ENCODE results near the gene C3orf85.
"Not testable (repeated sequence)": the region's sequence is repeated elsewhere in the genome, so short reads cannot be mapped to it uniquely, and the experiment has no call there.

C3orf85 gene

DNA sequence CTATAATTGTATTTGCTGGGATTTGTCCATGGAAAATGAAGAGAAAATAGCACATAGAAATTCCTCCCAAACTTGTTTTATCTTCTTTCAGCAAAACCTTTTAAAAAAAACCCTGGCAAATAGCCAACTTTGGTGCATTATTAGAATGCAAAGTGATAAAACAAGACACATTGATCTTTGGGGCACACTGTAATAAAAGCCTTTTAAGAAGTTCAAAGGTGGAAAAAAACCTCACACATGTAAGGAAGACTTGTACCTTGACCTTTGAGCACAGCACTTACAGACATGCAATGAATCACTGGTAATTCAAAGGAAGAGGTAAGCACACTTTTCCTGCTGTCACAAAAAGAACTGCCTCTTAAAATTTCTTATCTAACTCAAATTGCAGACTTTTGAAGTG, 10.6 kb upstream of the C3orf85 start:
- Mint-ChIP-seq H3K36me3 (ENCODE audit: low read depth) (no peaks in the 10 kb centered on the region), H3K4me3 (no peak overlapping the region), H3K27ac (no peak overlapping the region), H3K27me3 (ENCODE audit: low read depth) (peaks cover 2% of the 10 kb centered on the region), H3K4me1 (ENCODE audit: low read depth) (no peaks in the 10 kb centered on the region), H3K9me3 (peaks cover 6% of the 10 kb centered on the region)
- DNase-seq (ENCODE audit: low spot score) = no peak

DNA sequence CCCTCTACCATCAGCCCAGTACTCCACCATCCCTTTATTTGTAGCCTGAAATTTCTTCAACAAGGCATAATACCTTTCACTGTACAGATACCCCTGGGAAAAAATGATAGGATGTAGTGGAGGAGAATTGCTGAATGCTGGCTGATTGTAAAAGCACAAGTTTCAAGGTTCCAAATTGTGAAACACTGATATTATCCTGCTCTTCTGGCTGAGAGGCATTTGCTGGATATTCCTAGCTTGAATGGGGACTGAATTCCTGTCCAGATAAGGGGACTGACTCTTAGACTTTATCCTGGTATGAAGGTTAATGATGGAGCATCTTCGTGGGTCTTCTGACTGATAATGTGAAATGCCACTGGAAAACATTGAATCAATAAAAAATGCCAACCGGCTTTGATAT, 9.0 kb upstream of the C3orf85 start:
- H3K9me3 Mint-ChIP-seq = peaks cover 5% of the 10 kb centered on the region
- peaks cover 2% of the 10 kb centered on the region for H3K27me3 Mint-ChIP-seq (ENCODE audit: low read depth)
- no peak overlapping the region for H3K4me3 Mint-ChIP-seq
- no peak for DNase-seq (ENCODE audit: low spot score)
- H3K4me1 Mint-ChIP-seq (ENCODE audit: low read depth) = no peaks in the 10 kb centered on the region
- H3K27ac Mint-ChIP-seq = no peak overlapping the region
- no peaks in the 10 kb centered on the region for H3K36me3 Mint-ChIP-seq (ENCODE audit: low read depth)

DNA sequence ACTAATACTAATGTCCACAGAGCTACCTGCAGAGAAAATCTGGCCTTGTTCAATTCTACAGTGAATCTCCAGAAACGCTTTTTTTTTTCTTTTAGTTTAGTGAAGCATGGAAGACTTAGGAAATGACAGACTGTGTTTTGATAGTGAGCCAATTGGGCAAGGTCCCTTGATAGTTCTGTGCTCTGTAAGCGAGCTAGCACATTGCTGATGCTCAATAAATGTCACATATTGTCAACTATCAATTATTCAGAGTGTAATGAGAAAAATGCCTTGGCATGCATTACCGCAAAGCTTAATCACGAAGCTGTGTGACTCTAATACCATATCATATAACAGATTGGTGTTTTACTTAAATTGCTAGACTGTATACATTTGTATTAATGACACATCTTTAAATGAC, 5.2 kb upstream of the C3orf85 start:
- Mint-ChIP-seq H3K27me3 (ENCODE audit: low read depth) (peaks cover 2% of the 10 kb centered on the region), H3K36me3 (ENCODE audit: low read depth) (no peaks in the 10 kb centered on the region), H3K27ac (no peak overlapping the region), H3K9me3 (no peaks in the 10 kb centered on the region), H3K4me1 (ENCODE audit: low read depth) (no peaks in the 10 kb centered on the region), H3K4me3 (no peak overlapping the region)
- DNase-seq (ENCODE audit: low spot score) = no peak

DNA sequence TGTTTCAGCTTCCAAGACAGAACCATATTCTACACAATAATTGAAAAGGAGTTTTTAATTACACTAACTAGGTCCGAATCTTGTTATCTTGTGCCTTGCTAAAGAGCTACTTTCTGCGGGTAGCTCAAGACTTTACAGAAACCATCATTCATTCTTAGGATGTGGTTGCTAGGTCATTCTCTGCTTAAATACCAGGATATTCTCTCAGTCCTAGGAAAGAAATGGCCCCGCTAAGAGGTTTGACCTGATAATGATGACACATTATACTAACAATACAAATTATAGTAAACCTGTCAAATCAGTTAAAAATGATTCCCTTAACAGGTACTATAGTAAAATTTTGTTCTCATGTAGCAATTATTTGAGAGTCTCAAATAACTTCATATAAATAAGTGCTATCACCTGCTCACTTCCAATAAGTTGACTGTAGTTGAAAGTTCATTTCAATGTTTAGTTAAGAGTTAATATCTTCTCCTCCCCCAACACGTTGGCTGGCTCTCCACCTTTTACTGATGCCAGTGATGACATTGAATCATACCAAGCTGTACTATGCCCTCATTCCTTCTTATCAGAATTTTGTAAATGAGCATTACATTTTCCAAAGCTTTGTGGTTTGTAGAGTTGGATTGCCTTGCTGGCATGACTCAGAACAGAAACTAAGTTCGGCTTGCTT, 3.6 kb upstream of the C3orf85 start:
- Mint-ChIP-seq H3K36me3 (ENCODE audit: low read depth) (no peaks in the 10 kb centered on the region), H3K27ac (no peak overlapping the region), H3K27me3 (ENCODE audit: low read depth) (peaks cover 2% of the 10 kb centered on the region), H3K4me1 (ENCODE audit: low read depth) (no peaks in the 10 kb centered on the region), H3K9me3 (no peaks in the 10 kb centered on the region), H3K4me3 (no peak overlapping the region)
- DNase-seq (ENCODE audit: low spot score) = no peak

DNA sequence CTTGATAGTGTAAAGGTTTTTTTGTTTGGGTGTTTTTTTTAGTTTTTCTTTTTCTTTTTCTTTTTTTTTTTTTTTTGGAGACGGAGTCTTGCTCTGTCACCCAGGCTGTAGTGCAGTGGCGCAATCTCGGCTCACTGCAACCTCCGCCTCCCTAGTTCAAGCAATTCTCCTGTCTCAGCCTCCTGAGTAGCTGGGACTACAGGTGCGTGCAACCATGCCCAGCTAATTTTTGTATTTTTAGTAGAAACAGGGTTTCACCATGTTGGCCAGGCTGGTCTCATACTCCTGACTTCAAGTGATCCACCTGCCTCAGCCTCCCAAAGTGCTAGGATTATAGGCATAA, 3.1 kb upstream of the C3orf85 start:
- not testable (repeated sequence) for H3K36me3 Mint-ChIP-seq (ENCODE audit: low read depth); H3K4me1 Mint-ChIP-seq (ENCODE audit: low read depth); H3K27me3 Mint-ChIP-seq (ENCODE audit: low read depth); H3K4me3 Mint-ChIP-seq; DNase-seq (ENCODE audit: low spot score); H3K9me3 Mint-ChIP-seq; H3K27ac Mint-ChIP-seq

DNA sequence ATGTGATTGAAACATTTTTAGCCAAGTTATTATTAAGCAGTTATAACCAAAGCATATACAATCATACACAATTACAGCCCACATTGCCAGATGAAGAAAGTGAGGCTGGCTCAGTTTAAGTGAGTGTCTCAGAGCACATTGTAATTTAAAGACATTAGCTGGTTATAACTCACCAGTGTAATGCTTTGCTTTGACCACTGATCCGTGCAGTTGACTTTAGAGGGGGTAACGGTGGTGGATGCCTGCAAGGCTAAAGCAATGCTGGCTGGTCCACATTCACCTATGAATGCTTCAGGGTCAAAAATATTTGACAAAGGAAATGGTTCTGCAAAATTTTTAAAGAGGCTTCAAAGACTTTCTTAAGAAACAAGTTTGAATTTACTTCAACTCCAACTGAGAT, 1.2 kb downstream of the C3orf85 start:
- Mint-ChIP-seq H3K9me3 (no peaks in the 10 kb centered on the region), H3K36me3 (ENCODE audit: low read depth) (no peaks in the 10 kb centered on the region), H3K4me1 (ENCODE audit: low read depth) (no peaks in the 10 kb centered on the region), H3K27me3 (ENCODE audit: low read depth) (no peaks in the 10 kb centered on the region), H3K27ac (no peak overlapping the region), H3K4me3 (no peak overlapping the region)
- no peak for DNase-seq (ENCODE audit: low spot score)

DNA sequence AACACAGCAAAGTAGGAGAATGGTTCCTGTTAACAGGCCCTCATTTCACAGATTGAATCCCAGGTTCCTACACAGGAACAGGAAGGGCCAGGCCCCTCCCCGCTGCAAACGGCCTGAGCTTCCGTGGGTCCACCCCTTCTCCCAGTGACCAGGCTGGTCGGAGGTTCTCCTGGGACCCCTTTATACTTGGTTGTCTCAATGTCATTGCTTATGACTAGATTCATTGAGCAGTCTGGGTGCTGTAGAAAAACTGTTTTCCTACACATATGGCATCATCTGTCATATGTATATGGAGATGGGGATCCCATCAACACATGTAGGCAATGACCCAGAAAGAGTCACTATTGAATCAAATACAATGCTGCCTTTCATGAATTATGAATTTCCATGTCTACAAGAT, 3.8 kb downstream of the C3orf85 start:
- Mint-ChIP-seq H3K9me3 (no peaks in the 10 kb centered on the region), H3K4me3 (no peak overlapping the region), H3K27me3 (ENCODE audit: low read depth) (no peaks in the 10 kb centered on the region), H3K36me3 (ENCODE audit: low read depth) (no peaks in the 10 kb centered on the region), H3K27ac (no peak overlapping the region), H3K4me1 (ENCODE audit: low read depth) (no peaks in the 10 kb centered on the region)
- no peak for DNase-seq (ENCODE audit: low spot score)

DNA sequence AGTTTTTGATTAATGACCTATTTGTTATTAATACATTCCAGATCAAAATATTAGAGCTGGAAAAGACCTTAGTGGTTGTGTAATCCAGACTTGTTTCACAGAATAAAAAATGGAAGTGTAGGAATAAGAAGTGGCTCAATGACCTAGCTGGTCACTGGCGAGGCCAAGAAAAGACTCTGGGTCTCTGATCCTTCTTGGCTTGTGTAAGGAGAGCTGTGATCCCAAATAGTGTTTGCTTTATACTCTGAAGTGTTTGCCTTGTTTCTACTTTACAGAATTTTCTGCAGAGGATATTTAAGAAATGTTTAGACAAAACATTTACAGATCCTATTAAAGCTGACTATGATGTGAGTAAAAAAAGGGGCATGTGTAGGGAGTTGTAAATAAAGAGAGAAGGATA, 7.1 kb downstream of the C3orf85 start:
- no peaks in the 10 kb centered on the region for H3K36me3 Mint-ChIP-seq (ENCODE audit: low read depth)
- DNase-seq (ENCODE audit: low spot score) = no peak
- H3K27me3 Mint-ChIP-seq (ENCODE audit: low read depth) = no peaks in the 10 kb centered on the region
- no peaks in the 10 kb centered on the region for H3K9me3 Mint-ChIP-seq
- H3K27ac Mint-ChIP-seq = no peak overlapping the region
- H3K4me3 Mint-ChIP-seq = no peak overlapping the region
- peaks cover 2% of the 10 kb centered on the region for H3K4me1 Mint-ChIP-seq (ENCODE audit: low read depth)

DNA sequence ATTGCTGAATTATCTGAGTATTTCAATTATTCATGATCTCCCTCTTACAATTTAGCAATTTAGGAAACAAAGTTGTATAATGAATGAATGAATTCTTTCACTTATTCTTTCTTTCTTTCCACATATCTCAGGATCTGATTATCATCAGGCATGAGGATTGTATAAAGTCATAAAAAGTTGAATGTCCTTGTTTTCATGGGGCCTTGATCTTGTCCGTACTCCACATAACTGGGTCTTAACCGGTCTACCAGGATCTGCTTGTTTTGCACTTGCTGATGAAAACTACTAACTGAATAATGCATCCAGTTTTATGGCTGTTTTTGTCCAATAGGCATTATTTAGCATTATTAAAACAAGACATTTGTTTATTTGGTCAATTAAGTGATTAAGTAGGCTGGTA, 12.6 kb downstream of the C3orf85 start:
- no peak overlapping the region for H3K27ac Mint-ChIP-seq
- no peak for DNase-seq (ENCODE audit: low spot score)
- no peaks in the 10 kb centered on the region for H3K36me3 Mint-ChIP-seq (ENCODE audit: low read depth)
- no peak overlapping the region for H3K4me3 Mint-ChIP-seq
- H3K9me3 Mint-ChIP-seq = no peaks in the 10 kb centered on the region
- H3K27me3 Mint-ChIP-seq (ENCODE audit: low read depth) = no peaks in the 10 kb centered on the region
- H3K4me1 Mint-ChIP-seq (ENCODE audit: low read depth) = peaks cover 2% of the 10 kb centered on the region

DNA sequence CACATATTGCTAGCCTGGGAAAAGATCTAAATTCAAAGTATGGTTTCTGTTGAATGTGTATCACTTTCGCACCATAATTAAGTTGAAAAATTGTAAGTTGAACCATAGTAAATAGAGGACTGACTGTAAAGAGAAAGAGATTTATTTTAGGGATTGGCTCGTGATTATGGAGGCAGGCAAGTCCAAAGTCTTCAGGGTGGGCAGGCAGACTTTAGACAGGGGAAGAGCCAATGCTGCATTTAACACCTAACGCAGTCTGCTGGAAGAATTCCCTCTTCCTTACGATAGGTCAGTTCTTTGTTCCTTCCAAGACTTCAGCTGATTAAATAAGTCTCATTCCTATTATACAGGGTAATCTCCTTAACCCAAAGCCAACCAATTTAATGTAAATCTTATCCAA, 15.8 kb downstream of the C3orf85 start:
- Mint-ChIP-seq H3K36me3 (ENCODE audit: low read depth) (no peaks in the 10 kb centered on the region), H3K9me3 (no peaks in the 10 kb centered on the region), H3K27ac (no peak overlapping the region), H3K4me3 (no peak overlapping the region), H3K27me3 (ENCODE audit: low read depth) (no peaks in the 10 kb centered on the region), H3K4me1 (ENCODE audit: low read depth) (no peaks in the 10 kb centered on the region)
- DNase-seq (ENCODE audit: low spot score) = no peak

DNA sequence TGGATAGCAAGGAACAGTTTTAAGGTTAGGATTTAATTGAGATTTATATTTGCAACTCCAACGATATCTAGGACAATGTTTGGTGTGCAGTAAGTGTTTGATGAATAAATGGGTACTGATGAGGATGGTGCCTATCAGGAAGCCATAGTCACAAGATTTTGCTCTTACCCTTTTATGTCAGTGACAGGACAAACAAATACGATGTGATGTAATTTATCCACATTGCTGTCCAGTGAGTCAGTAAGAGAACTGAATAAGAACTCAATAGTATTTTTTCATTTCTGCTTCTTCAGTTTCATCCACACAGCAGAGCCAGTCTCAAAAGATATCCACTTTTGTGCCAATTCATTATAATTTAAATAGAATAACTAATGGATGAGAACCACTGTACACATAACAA, 18.5 kb downstream of the C3orf85 start:
- Mint-ChIP-seq H3K4me3 (no peak overlapping the region), H3K27me3 (ENCODE audit: low read depth) (no peaks in the 10 kb centered on the region), H3K36me3 (ENCODE audit: low read depth) (no peaks in the 10 kb centered on the region), H3K9me3 (no peaks in the 10 kb centered on the region), H3K27ac (no peak overlapping the region), H3K4me1 (ENCODE audit: low read depth) (no peaks in the 10 kb centered on the region)
- no peak for DNase-seq (ENCODE audit: low spot score)

DNA sequence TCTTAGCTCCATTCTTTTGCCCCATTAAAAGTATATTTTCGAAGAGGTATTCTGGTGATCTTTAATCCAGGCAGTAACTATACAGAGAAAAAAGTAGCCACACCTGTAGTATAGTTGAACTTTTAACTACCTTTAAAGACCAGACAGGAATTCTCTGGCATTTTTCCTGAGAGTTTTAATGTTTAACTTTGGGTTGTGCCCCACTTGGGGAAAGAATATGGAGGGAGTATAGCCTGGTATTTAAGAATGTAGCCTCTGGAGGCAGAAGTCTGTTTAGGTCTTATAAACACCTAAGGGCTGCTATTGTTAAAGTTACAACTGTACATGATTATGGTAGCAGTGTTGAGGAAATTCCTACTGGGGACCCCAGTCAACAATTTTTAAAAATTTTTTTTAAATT, 19.3 kb downstream of the C3orf85 start:
- Mint-ChIP-seq H3K36me3 (ENCODE audit: low read depth) (no peaks in the 10 kb centered on the region), H3K4me1 (ENCODE audit: low read depth) (no peaks in the 10 kb centered on the region), H3K4me3 (no peak overlapping the region), H3K27ac (no peak overlapping the region), H3K27me3 (ENCODE audit: low read depth) (no peaks in the 10 kb centered on the region), H3K9me3 (no peaks in the 10 kb centered on the region)
- DNase-seq (ENCODE audit: low spot score) = no peak

DNA sequence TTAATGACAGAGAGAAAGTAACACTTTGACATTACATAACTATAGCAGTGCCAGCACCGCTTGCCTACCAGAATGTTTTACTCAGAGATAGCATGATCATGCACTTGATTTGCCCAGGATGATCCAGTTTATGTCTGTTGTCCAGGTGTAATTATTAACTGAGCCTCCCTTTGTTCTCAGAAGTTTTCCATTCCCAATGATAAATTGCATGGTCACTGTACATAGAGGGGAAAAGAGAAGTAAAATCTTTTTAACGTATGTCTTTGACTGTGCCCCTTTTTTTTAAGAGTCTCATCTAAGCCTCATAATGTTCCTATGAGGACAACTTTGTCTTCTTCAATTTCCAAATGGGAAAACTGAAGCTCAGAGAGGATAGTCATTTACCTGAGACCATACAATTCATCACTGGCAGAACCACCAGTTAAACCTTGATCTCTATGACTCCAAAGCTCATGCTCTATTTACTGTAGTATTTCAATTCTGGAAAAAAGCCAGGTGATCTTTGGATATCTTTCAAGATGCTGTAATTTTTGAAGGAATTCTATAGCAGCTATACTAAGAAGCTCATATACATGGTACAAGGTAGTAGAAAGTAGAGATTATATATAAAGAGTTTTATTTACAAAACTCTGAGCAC, 25.1 kb downstream of the C3orf85 start:
- no peaks in the 10 kb centered on the region for H3K4me1 Mint-ChIP-seq (ENCODE audit: low read depth)
- no peak for DNase-seq (ENCODE audit: low spot score)
- no peak overlapping the region for H3K27ac Mint-ChIP-seq
- no peaks in the 10 kb centered on the region for H3K27me3 Mint-ChIP-seq (ENCODE audit: low read depth)
- H3K36me3 Mint-ChIP-seq (ENCODE audit: low read depth) = no peaks in the 10 kb centered on the region
- H3K4me3 Mint-ChIP-seq = no peak overlapping the region
- no peaks in the 10 kb centered on the region for H3K9me3 Mint-ChIP-seq

DNA sequence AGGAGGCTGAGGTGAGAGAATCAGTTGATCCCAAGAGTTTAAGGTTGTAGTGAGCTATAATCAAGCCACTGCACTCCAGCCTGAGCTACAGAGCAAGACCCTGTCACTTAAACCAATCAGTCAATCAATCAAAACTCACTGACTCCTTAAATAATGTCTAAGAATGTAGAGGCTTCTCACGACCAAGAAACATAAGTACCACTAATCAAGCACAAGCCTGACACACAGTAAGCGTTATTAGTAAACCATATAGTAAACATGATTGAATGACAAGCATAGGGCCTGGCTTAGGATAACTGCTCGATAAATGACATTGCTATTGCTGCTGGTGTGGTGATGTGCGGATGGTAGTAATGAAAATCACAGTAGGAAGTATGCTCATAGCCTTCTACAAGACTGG, 29.4 kb downstream of the C3orf85 start:
- DNase-seq (ENCODE audit: low spot score) = no peak
- Mint-ChIP-seq H3K27ac (no peak overlapping the region), H3K4me3 (no peak overlapping the region), H3K27me3 (ENCODE audit: low read depth) (no peaks in the 10 kb centered on the region), H3K36me3 (ENCODE audit: low read depth) (no peaks in the 10 kb centered on the region), H3K9me3 (no peaks in the 10 kb centered on the region), H3K4me1 (ENCODE audit: low read depth) (no peaks in the 10 kb centered on the region)

DNA sequence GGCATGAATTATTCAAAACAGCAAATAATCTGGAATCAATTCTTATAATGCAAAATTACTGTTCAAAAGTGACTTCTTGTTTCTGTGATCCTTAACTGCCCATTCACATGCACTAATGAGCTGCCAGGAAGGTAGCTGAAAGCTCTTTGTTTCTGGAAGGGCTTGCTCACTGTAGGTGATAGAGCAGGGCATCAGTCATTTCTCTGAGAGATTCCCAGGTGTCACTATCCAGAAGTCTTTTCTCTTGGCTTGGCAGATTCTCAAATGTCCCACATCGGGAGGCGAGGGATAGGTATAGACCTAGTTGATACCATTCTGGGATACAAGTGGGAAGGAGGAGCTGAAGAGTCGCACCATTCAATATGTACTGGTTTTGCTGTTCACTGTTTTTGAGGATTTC, 35.0 kb downstream of the C3orf85 start:
- peaks cover 2% of the 10 kb centered on the region for H3K27me3 Mint-ChIP-seq (ENCODE audit: low read depth)
- no peaks in the 10 kb centered on the region for H3K36me3 Mint-ChIP-seq (ENCODE audit: low read depth)
- no peak overlapping the region for H3K4me3 Mint-ChIP-seq
- no peaks in the 10 kb centered on the region for H3K9me3 Mint-ChIP-seq
- DNase-seq (ENCODE audit: low spot score) = no peak
- no peaks in the 10 kb centered on the region for H3K4me1 Mint-ChIP-seq (ENCODE audit: low read depth)
- no peak overlapping the region for H3K27ac Mint-ChIP-seq

Measured in T-helper 2 cell treated with Interferon-gamma antibody and Interleukin-4, amounts not matched to agents 5 μg/mL and 100 μg/mL, for 36 hours (primary cell).